H9 (cell line): ENCODE measurements around the gene CCL16. TPM values are rescaled to one million over a fixed set of nuclear protein-coding genes. Genes with fewer than 3 reads are reported as not detected.

Experiments
- DNase-seq: peaks from one replicate; pipeline ENCODE4 v3.0.0-alpha.2; 2017
- H2AFZ ChIP-seq: one replicate; pipeline ENCODE4 v1.6.1; 2013; ENCODE audit warnings: mild to moderate bottlenecking, low read length, control low read depth, moderate library complexity
- H2AK5ac ChIP-seq: 2 replicates; pipeline ENCODE4 v1.6.1; 2013; ENCODE audit warnings: low read length, control low read depth, mixed read lengths; ENCODE audit not compliant: insufficient read length
- H2BK120ac ChIP-seq: one replicate; pipeline ENCODE4 v1.6.1; 2013; ENCODE audit warnings: low read depth, mild to moderate bottlenecking, low read length, control low read depth, inconsistent platforms; ENCODE audit not compliant: poor library complexity, severe bottlenecking
- H2BK12ac ChIP-seq: 2 replicates; pipeline ENCODE4 v1.6.1; 2013; ENCODE audit warnings: low read length, control low read depth, mixed read lengths, low read depth; ENCODE audit not compliant: insufficient read length
- H2BK15ac ChIP-seq: 2 replicates; pipeline ENCODE4 v1.6.1; 2013; ENCODE audit warnings: low read depth, low read length, control low read depth
- H2BK20ac ChIP-seq: one replicate; pipeline ENCODE4 v1.6.1; 2013; ENCODE audit warnings: low read depth, mild to moderate bottlenecking, low read length, control low read depth, inconsistent platforms; ENCODE audit not compliant: poor library complexity, severe bottlenecking
- H2BK5ac ChIP-seq: 2 replicates; pipeline ENCODE4 v1.6.1; 2013; ENCODE audit warnings: low read length, control low read depth, mixed read lengths; ENCODE audit not compliant: insufficient read length
- H3K14ac ChIP-seq: 2 replicates; pipeline ENCODE4 v1.6.1; 2013; ENCODE audit warnings: low read length, control low read depth; ENCODE audit not compliant: insufficient read depth
- H3K18ac ChIP-seq: 2 replicates; pipeline ENCODE4 v1.6.1; 2013; ENCODE audit warnings: low read depth, mild to moderate bottlenecking, mixed read lengths, low read length, control low read depth; ENCODE audit not compliant: insufficient read length
- H3K23ac ChIP-seq: 2 replicates; pipeline ENCODE4 v1.6.1; 2013; ENCODE audit warnings: low read length, control low read depth, mixed read lengths, low read depth; ENCODE audit not compliant: insufficient read length
- H3K23me2 ChIP-seq: 2 replicates; pipeline ENCODE4 v1.6.1; 2013; ENCODE audit warnings: low read depth, mild to moderate bottlenecking, mixed read lengths, low read length, control low read depth; ENCODE audit not compliant: insufficient read length, poor library complexity, severe bottlenecking
- H3K27ac ChIP-seq: 2 replicates; pipeline ENCODE4 v1.5.1; 2013; ENCODE audit warnings: low read length, control low read depth, mixed read lengths, low read depth; ENCODE audit not compliant: insufficient read length
- H3K27me3 ChIP-seq: 2 replicates; pipeline ENCODE4 v1.6.1; 2013; ENCODE audit warnings: low read length, control low read depth, inconsistent platforms; ENCODE audit not compliant: insufficient read depth
- H3K4ac ChIP-seq: 2 replicates; pipeline ENCODE4 v1.6.1; 2013; ENCODE audit warnings: low read depth, mild to moderate bottlenecking, control low read depth, inconsistent platforms, low read length, moderate library complexity
- H3K4me1 ChIP-seq: 2 replicates; pipeline ENCODE4 v1.6.1; 2013; ENCODE audit warnings: low read length, control low read depth, inconsistent platforms; ENCODE audit not compliant: insufficient read depth
- H3K4me2 ChIP-seq: 2 replicates; pipeline ENCODE4 v1.6.1; 2013; ENCODE audit warnings: low read length, control low read depth, mixed read lengths; ENCODE audit not compliant: insufficient read length, insufficient read depth
- H3K56ac ChIP-seq: 2 replicates; pipeline ENCODE4 v1.6.1; 2013; ENCODE audit warnings: low read depth, mild to moderate bottlenecking, mixed read lengths, low read length, control low read depth; ENCODE audit not compliant: insufficient read length
- H3K79me1 ChIP-seq: 2 replicates; pipeline ENCODE4 v1.6.1; 2013; ENCODE audit warnings: low read depth, mild to moderate bottlenecking, moderate library complexity, low read length, control low read depth, inconsistent platforms; ENCODE audit not compliant: insufficient read depth, poor library complexity, severe bottlenecking
- H3K79me2 ChIP-seq: 2 replicates; pipeline ENCODE4 v1.6.1; 2013; ENCODE audit warnings: low read length, control low read depth, inconsistent platforms; ENCODE audit not compliant: insufficient read depth
- H3K9ac ChIP-seq: 2 replicates; pipeline ENCODE4 v1.6.1; 2013; ENCODE audit warnings: low read length, control low read depth, mixed read lengths; ENCODE audit not compliant: insufficient read length; ENCODE audit errors: extremely low read depth
- H3K9me3 ChIP-seq: one replicate; pipeline ENCODE4 v1.6.1; 2013; ENCODE audit warnings: low read depth, low read length, inconsistent platforms; ENCODE audit not compliant: control insufficient read depth
- H3T11ph ChIP-seq: one replicate; pipeline ENCODE4 v1.6.1; 2013; ENCODE audit warnings: mild to moderate bottlenecking, low read length, control low read depth, inconsistent platforms
- H4K20me1 ChIP-seq: one replicate; pipeline ENCODE4 v1.6.1; 2013; ENCODE audit not compliant: control insufficient read depth, insufficient read length, insufficient read depth
- H4K5ac ChIP-seq: 2 replicates; pipeline ENCODE4 v1.6.1; 2013; ENCODE audit warnings: low read depth, mild to moderate bottlenecking, mixed read lengths, low read length, control low read depth; ENCODE audit not compliant: insufficient read length
- H4K8ac ChIP-seq: replicated peaks from 2 replicates; pipeline ENCODE4 v1.6.1; 2013; ENCODE audit warnings: low read length, control low read depth, mixed read lengths, low read depth; ENCODE audit not compliant: insufficient read length
- H4K91ac ChIP-seq: 2 replicates; pipeline ENCODE4 v1.6.1; 2013; ENCODE audit warnings: low read depth, mild to moderate bottlenecking, moderate library complexity, mixed read lengths, low read length, control low read depth; ENCODE audit not compliant: insufficient read length
- H3K27ac Mint-ChIP-seq, 3 experiments: 2 replicates in 2 of 3; 3 replicates in 1 of 3; pipeline ENCODE4 v1.8.0; 2020 to 2021; ENCODE audit warnings: mixed read lengths in 3 of 3, mild to moderate bottlenecking in 1 of 3, moderate library complexity in 1 of 3
- H3K27me3 Mint-ChIP-seq: 2 replicates; pipeline ENCODE4 v1.8.0; 2021; ENCODE audit warnings: low read depth, mild to moderate bottlenecking, moderate library complexity, mixed read lengths
- H3K36me3 Mint-ChIP-seq, 3 experiments: 2 replicates in 2 of 3; 3 replicates in 1 of 3; pipeline ENCODE4 v1.8.0; 2020 to 2021; ENCODE audit warnings: low read depth in 3 of 3, mixed read lengths in 3 of 3; ENCODE audit not compliant: insufficient read depth in 1 of 3
- H3K4me1 Mint-ChIP-seq, 2 experiments: 2 replicates each; pipeline ENCODE4 v1.8.0; 2020; ENCODE audit warnings: mixed read lengths in 2 of 2
- H3K4me3 Mint-ChIP-seq, 2 experiments: 2 replicates in 1 of 2; 3 replicates in 1 of 2; pipeline ENCODE4 v1.8.0; 2020 to 2021; ENCODE audit warnings: mild to moderate bottlenecking in 2 of 2, mixed read lengths in 2 of 2, moderate library complexity in 1 of 2
- H3K9me3 Mint-ChIP-seq, 2 experiments: 2 replicates in 1 of 2; 3 replicates in 1 of 2; pipeline ENCODE4 v1.8.0; 2020; ENCODE audit warnings: mild to moderate bottlenecking in 2 of 2, mixed read lengths in 2 of 2, moderate library complexity in 1 of 2
- CTCF ChIP-seq: fragments of 200-600 bp; sonication (generic); conservative IDR thresholded peaks from 3 replicates; pipeline ENCODE4 v1.8.0; 2021; ENCODE audit warnings: antibody characterized with exemption, mild to moderate bottlenecking
- WGBS: extraction: QIAGEN DNeasy Blood & Tissue Kit; methylation state at CpG from one replicate; pipeline ENCODE4 v1.1.7; 2013; ENCODE audit warnings: missing lambda C conversion rate, low lambda C conversion rate, mixed read lengths; ENCODE audit not compliant: insufficient read length; ENCODE audit errors: extremely low coverage; 5-methylcytosine and 5-hydroxymethylcytosine counted together
- total RNA-seq: library from RNA; stranded (reverse); gene quantifications from 2 replicates; pipeline ENCODE4 v1.2.1, GENCODE V29; 2021

CCL16 gene
- total RNA-seq, 1 experiment from 2014 or later, result not detected

- H3K27me3 ChIP-seq, result no peaks in the 10 kb centered on the region
- no peak for DNase-seq
These were observed 37.1 kb downstream of the CCL16 start for GRCh38 chr17:35944151-35944550.

More at GRCh38 chr17:35944151-35944550, 37.1 kb downstream of the CCL16 start:
- Histone ChIP-seq H3K4me2 (no peak overlapping the region), H4K8ac (no peak overlapping the region), H3K79me1 (no peaks in the 10 kb centered on the region), H2AFZ (no peak overlapping the region), H3K79me2 (no peaks in the 10 kb centered on the region), H3T11ph (no peak overlapping the region), H3K9me3 (no peaks in the 10 kb centered on the region), H3K14ac (no peak overlapping the region), H2BK5ac (no peak overlapping the region), H3K18ac (no peak overlapping the region), H2BK20ac (no peak overlapping the region), H3K4ac (no peak overlapping the region), H4K5ac (no peak overlapping the region), H3K4me1 (no peaks in the 10 kb centered on the region), H2BK12ac (no peak overlapping the region), H3K9ac (no peak overlapping the region), H2AK5ac (no peak overlapping the region), H3K56ac (no peak overlapping the region), H3K27ac (no peak overlapping the region), H4K20me1 (no peaks in the 10 kb centered on the region), H2BK120ac (no peak overlapping the region), H2BK15ac (no peak overlapping the region), H4K91ac (no peak overlapping the region), H3K23me2 (no peaks in the 10 kb centered on the region), H3K23ac (no peak overlapping the region)
- WGBS, result no CpG with 5 or more reads among the region's 4 CpGs
- Mint-ChIP-seq H3K36me3 (no peaks in the 10 kb centered on the region), H3K27me3 (no peaks in the 10 kb centered on the region; the same call in 1 of the 2 replicates), H3K9me3 (no peaks in the 10 kb centered on the region), H3K27ac (no peak overlapping the region), H3K4me3 (no peak overlapping the region), H3K4me1 (no peaks in the 10 kb centered on the region)
- TF ChIP-seq CTCF, result no peak
